ENCODE measurements around the gene MDFIC. TPM values are rescaled to one million over a fixed set of nuclear protein-coding genes. Genes with fewer than 3 reads are reported as not detected.
A peak's percentile ranks its signal among the peaks of the same experiment; 100 is the strongest.

Gene MDFIC
- total and polyA plus RNA-seq, 2 experiments from 2014 or later: 10.6 to 18.5 TPM

DNA sequence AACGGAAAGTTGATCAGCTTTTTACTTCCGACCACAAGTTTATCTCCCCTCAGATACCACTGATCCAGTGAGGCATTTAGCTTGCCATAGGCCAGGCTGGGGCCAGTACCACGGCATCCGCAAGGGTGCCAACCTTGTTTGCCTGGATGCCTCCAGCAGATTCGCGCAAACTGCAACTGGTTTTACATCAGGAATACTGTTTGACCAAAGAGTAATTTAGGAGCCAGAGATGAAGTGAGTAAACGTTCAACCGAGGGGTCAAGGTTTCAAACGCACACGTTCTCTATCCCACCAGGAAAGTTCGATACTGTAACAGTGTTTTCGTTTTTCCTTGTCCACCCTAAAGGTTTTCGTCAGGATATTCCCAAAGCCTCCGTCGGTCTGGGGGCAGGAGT is 266 bp upstream of the MDFIC start:
- Histone ChIP-seq H3K9me2 (replicated peaks; ENCODE audit: insufficient read depth) (no peaks in the 10 kb centered on the region), H3K9me3 (ENCODE audit: low read depth) (no peaks in the 10 kb centered on the region), H3K4me1 (ENCODE audit: insufficient read depth) (no peaks in the 10 kb centered on the region), H4K20me1 (ENCODE audit: insufficient read depth, poor library complexity, severe bottlenecking) (peaks cover 5% of the 10 kb centered on the region), H3K27ac (peak overlapping the region; percentile 78), H3K79me2 (peaks cover 25% of the 10 kb centered on the region), H3K4me3 (no peak overlapping the region), H3K4me2 (peak overlapping the region; percentile 75), H2AFZ (peak overlapping the region; percentile 97), H3K27me3 (no peaks in the 10 kb centered on the region), H3K36me3 (replicated peaks; ENCODE audit: insufficient read depth, low read depth) (no peaks in the 10 kb centered on the region)
- WGBS (ENCODE audit: low lambda C conversion rate, missing lambda C conversion rate): 36% methylated on average over 15 of the region's 15 CpGs
- DNase-seq (ENCODE audit: low spot score): peak; percentile 10
- TF ChIP-seq EZH2phosphoT487 (IDR thresholded peaks at IDR 0.05; ENCODE audit: low read depth, severe bottlenecking, unreplicated experiment): no peak
- no peak for TF ChIP-seq EZH2 (IDR thresholded peaks at IDR 0.05; ENCODE audit: borderline replicate concordance)
- TF ChIP-seq, protein P1, sequence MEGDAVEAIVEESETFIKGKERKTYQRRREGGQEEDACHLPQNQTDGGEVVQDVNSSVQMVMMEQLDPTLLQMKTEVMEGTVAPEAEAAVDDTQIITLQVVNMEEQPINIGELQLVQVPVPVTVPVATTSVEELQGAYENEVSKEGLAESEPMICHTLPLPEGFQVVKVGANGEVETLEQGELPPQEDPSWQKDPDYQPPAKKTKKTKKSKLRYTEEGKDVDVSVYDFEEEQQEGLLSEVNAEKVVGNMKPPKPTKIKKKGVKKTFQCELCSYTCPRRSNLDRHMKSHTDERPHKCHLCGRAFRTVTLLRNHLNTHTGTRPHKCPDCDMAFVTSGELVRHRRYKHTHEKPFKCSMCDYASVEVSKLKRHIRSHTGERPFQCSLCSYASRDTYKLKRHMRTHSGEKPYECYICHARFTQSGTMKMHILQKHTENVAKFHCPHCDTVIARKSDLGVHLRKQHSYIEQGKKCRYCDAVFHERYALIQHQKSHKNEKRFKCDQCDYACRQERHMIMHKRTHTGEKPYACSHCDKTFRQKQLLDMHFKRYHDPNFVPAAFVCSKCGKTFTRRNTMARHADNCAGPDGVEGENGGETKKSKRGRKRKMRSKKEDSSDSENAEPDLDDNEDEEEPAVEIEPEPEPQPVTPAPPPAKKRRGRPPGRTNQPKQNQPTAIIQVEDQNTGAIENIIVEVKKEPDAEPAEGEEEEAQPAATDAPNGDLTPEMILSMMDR (IDR thresholded peaks at IDR 0.05; ENCODE audit: poor library complexity): no peak

DNA sequence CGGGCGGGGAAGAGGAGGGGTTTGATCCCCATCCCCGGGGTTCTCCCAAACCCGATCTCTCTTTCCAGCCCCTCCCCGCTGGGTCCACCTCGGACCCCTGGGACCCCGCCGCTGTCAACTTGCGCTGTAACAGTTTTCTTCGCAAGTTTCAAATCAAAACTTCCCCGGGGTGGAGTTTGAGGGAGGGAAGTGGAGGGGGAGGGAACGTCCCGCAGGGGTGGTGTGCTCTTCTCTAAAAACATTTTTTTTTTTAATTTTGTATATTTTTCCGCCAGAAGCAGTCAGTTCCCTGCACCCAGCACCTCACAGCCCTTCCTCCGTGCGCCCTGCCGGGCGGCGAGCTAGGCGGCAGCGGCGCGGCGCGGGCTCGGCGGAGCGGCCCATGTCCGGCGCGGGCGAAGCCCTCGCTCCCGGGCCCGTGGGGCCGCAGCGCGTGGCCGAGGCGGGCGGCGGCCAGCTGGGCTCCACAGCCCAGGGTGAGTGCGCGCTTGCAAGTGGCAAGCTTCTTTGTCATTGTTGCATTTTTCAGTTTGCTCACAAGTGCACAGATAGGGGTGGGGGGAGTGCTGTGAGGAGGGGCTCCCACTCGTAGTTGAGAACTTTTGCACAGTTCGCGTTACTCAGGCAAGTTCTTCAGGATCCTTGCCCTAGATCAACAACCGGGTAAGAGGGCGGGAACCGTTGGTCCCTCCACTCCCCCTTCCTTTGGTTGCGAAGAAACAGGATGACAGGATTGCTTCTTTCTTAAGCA is 933 bp downstream of the MDFIC start:
- Histone ChIP-seq H3K27me3 (no peaks in the 10 kb centered on the region), H3K79me2 (peaks cover 36% of the 10 kb centered on the region), H3K9me3 (ENCODE audit: low read depth) (no peaks in the 10 kb centered on the region), H3K9me2 (replicated peaks; ENCODE audit: insufficient read depth) (no peaks in the 10 kb centered on the region), H3K4me3 (peak overlapping the region; percentile 78), H3K27ac (peak overlapping the region; percentile 78), H4K20me1 (ENCODE audit: insufficient read depth, poor library complexity, severe bottlenecking) (peaks cover 5% of the 10 kb centered on the region), H3K4me2 (peak overlapping the region; percentile 75), H2AFZ (peak overlapping the region; percentile 97), H3K36me3 (replicated peaks; ENCODE audit: insufficient read depth, low read depth) (no peaks in the 10 kb centered on the region), H3K4me1 (ENCODE audit: insufficient read depth) (no peaks in the 10 kb centered on the region)
- under 1% methylated on average over 46 of the region's 51 CpGs for WGBS (ENCODE audit: low lambda C conversion rate, missing lambda C conversion rate)
- peak; percentile 58 for DNase-seq (ENCODE audit: low spot score)
- no peak for TF ChIP-seq EZH2phosphoT487 (IDR thresholded peaks at IDR 0.05; ENCODE audit: low read depth, severe bottlenecking, unreplicated experiment)
- TF ChIP-seq, protein P1 (IDR thresholded peaks at IDR 0.05; ENCODE audit: poor library complexity): no peak
- TF ChIP-seq EZH2 (IDR thresholded peaks at IDR 0.05; ENCODE audit: borderline replicate concordance): no peak

DNA sequence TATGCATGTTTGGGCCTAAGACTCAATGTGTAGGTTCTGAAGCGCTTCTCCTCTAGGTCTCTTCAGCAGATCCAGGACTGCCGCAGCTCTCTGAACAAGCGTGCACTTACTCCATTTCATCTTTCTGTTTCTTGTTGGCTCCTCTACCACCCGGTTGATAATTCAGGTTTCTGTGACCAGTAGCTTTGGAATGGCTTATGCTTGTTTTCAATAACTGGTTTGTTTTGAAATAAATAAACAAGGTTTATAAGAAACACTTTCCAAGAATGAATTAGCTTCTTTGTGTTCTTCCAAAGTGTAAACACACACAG is 1.5 kb downstream of the MDFIC start:
- H3K4me2 ChIP-seq: peak overlapping the region; percentile 75
- peak overlapping the region; percentile 78 for H3K27ac ChIP-seq
- no peak for DNase-seq (ENCODE audit: low spot score)
- no peaks in the 10 kb centered on the region for H3K27me3 ChIP-seq
- H3K4me1 ChIP-seq (ENCODE audit: insufficient read depth): no peaks in the 10 kb centered on the region
- H3K36me3 ChIP-seq (replicated peaks; ENCODE audit: insufficient read depth, low read depth): no peaks in the 10 kb centered on the region
- WGBS (ENCODE audit: low lambda C conversion rate, missing lambda C conversion rate): 4% methylated on average over 4 of the region's 4 CpGs
- peaks cover 5% of the 10 kb centered on the region for H4K20me1 ChIP-seq (ENCODE audit: insufficient read depth, poor library complexity, severe bottlenecking)
- TF ChIP-seq, protein P1 (IDR thresholded peaks at IDR 0.05; ENCODE audit: poor library complexity): no peak
- no peak for TF ChIP-seq EZH2 (IDR thresholded peaks at IDR 0.05; ENCODE audit: borderline replicate concordance)
- no peak for TF ChIP-seq EZH2phosphoT487 (IDR thresholded peaks at IDR 0.05; ENCODE audit: low read depth, severe bottlenecking, unreplicated experiment)
- no peaks in the 10 kb centered on the region for H3K9me3 ChIP-seq (ENCODE audit: low read depth)
- no peaks in the 10 kb centered on the region for H3K9me2 ChIP-seq (replicated peaks; ENCODE audit: insufficient read depth)
- peaks cover 41% of the 10 kb centered on the region for H3K79me2 ChIP-seq
- peak overlapping the region; percentile 97 for H2AFZ ChIP-seq
- peak overlapping the region; percentile 78 for H3K4me3 ChIP-seq

Data from hepatocyte (in vitro differentiated cells).